Measurements from ENCODE around the gene MT3.

MT3 gene

GRCh38 chr16:56632848-56633365 lies 43.6 kb downstream of the MT3 start:
- Histone ChIP-seq H3K4me3 (ENCODE audit: low read depth, low read length) (no peak overlapping the region), H3K27ac (ENCODE audit: extremely low read depth, low read depth, low read length) (no peak overlapping the region), H3K36me3 (ENCODE audit: control insufficient read depth in 2 of 2, insufficient read depth in 1 of 2, low read length in 2 of 2) (no peaks in the 10 kb centered on the region), H3K4me1 (ENCODE audit: control insufficient read depth, insufficient read depth, low read length) (no peaks in the 10 kb centered on the region), H3K9me3 (ENCODE audit: control insufficient read depth, insufficient read depth, low read depth, low read length) (no peaks in the 10 kb centered on the region)
- POLR2A ChIA-PET = no interaction called here
- TF ChIP-seq ZNF510 (tag by site-specific recombination; IDR thresholded peaks at IDR 0.05; ENCODE audit: insufficient replicate concordance) (no peak), ZNF362 (tag by site-specific recombination; IDR thresholded peaks at IDR 0.05) (no peak), ZNF518A (tag by site-specific recombination; conservative IDR thresholded peaks at IDR 0.05; ENCODE audit: low read depth) (no peak), ZNF211 (tag by site-specific recombination; IDR thresholded peaks at IDR 0.05; ENCODE audit: low read depth) (no peak), YY1 (tag by site-specific recombination; IDR thresholded peaks at IDR 0.05) (no peak), ZNF10 (tag by site-specific recombination; IDR thresholded peaks at IDR 0.05) (no peak), ZNF274 (IDR thresholded peaks at IDR 0.05; ENCODE audit: low read length) (no peak), ZNF274 (tag by site-specific recombination; IDR thresholded peaks at IDR 0.05; ENCODE audit: borderline replicate concordance) (no peak), ZNF654 (tag by site-specific recombination; IDR thresholded peaks at IDR 0.05; ENCODE audit: low read depth) (no peak), ZNF830 (tag by site-specific recombination; IDR thresholded peaks at IDR 0.05; ENCODE audit: low read depth) (no peak), PRDM4 (tag by site-specific recombination; IDR thresholded peaks at IDR 0.05) (no peak), ZNF48 (tag by site-specific recombination; IDR thresholded peaks at IDR 0.05) (no peak)
- TF ChIP-seq, protein P1, sequence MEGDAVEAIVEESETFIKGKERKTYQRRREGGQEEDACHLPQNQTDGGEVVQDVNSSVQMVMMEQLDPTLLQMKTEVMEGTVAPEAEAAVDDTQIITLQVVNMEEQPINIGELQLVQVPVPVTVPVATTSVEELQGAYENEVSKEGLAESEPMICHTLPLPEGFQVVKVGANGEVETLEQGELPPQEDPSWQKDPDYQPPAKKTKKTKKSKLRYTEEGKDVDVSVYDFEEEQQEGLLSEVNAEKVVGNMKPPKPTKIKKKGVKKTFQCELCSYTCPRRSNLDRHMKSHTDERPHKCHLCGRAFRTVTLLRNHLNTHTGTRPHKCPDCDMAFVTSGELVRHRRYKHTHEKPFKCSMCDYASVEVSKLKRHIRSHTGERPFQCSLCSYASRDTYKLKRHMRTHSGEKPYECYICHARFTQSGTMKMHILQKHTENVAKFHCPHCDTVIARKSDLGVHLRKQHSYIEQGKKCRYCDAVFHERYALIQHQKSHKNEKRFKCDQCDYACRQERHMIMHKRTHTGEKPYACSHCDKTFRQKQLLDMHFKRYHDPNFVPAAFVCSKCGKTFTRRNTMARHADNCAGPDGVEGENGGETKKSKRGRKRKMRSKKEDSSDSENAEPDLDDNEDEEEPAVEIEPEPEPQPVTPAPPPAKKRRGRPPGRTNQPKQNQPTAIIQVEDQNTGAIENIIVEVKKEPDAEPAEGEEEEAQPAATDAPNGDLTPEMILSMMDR (tag by site-specific recombination; IDR thresholded peaks at IDR 0.05) = no peak
- CTCF ChIA-PET = interaction anchor here (0.6 kb wide), 1 partner anchor 29 kb away, joined by 5 read pairs; no protein-coding TSS in a partner anchor

DNA sequence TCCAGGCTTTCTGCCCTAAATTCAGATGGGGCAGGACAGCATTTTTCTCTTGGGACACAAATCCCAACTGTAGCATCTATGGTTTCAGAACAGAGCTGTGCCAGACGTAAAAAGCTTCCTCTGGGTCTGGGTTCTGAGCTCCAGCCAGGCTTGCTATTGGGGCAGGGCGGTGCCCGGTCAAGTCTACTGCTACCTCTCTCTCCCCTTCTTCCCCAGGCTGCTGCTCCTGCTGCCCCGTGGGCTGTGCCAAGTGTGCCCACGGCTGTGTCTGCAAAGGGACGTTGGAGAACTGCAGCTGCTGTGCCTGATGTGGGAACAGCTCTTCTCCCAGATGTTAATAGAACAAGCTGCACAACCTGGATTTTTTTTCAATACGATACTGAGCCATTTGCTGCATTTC lies 44.2 kb downstream of the MT3 start:
- no peaks in the 10 kb centered on the region for H3K4me1 ChIP-seq (ENCODE audit: control insufficient read depth, insufficient read depth, low read length)
- ChIA-PET CTCF (interaction anchor here (0.6 to 0.9 kb wide), 2 partner anchors 23 to 28 kb away, joined by 3 to 5 read pairs; no protein-coding TSS in a partner anchor), POLR2A (interaction anchor here (0.9 kb wide), 1 partner anchor 25 kb away, joined by 3 read pairs; the partner anchor contains the start of gene MT2A)
- no peaks in the 10 kb centered on the region for H3K36me3 ChIP-seq (ENCODE audit: control insufficient read depth in 2 of 2, insufficient read depth in 1 of 2, low read length in 2 of 2)
- H3K27ac ChIP-seq (ENCODE audit: extremely low read depth, low read depth, low read length) = no peak overlapping the region
- H3K9me3 ChIP-seq (ENCODE audit: control insufficient read depth, insufficient read depth, low read depth, low read length) = no peaks in the 10 kb centered on the region
- no peak overlapping the region for H3K4me3 ChIP-seq (ENCODE audit: low read depth, low read length)
- TF ChIP-seq ZNF518A (tag by site-specific recombination; conservative IDR thresholded peaks at IDR 0.05; ENCODE audit: low read depth) (no peak), ZNF132 (tag by site-specific recombination; IDR thresholded peaks at IDR 0.05; ENCODE audit: borderline replicate concordance) (no peak), KLF10 (tag by site-specific recombination; IDR thresholded peaks at IDR 0.05) (no peak), ZNF391 (tag by site-specific recombination; IDR thresholded peaks at IDR 0.05; ENCODE audit: borderline replicate concordance, low read depth) (no peak), SETDB1 (IDR thresholded peaks at IDR 0.05; ENCODE audit: insufficient read length, low read length) (no peak), ZXDB (tag by site-specific recombination; IDR thresholded peaks at IDR 0.05) (no peak), ZNF175 (tag by site-specific recombination; IDR thresholded peaks at IDR 0.05) (no peak)

Measured in HEK293 (cell line).